A549 (cell line): Measurements from ENCODE around the gene STAP1. TPM values are rescaled to one million over a fixed set of nuclear protein-coding genes. Genes with fewer than 3 reads are reported as not detected.

ENCODE experiments used
- ATAC-seq, 2 experiments: fragments of 200-7000 bp in 1 of 2; fragments of >200 bp in 1 of 2; cut with Nextera tagmentation in 1 of 2; cut with Tn5 transposase in 1 of 2; 3 replicates each; pipeline versions ENCODE4 v1.8.0 to v1.9.1; 2018 to 2020; ENCODE audit warnings: mild to moderate bottlenecking in 1 of 2, moderate library complexity in 1 of 2
- CTCF ChIA-PET: fragments of 300-600 bp; sonication (Branson Sonifier 250); formaldehyde crosslinking; extraction: SDS; loops from one replicate; lab custom pipeline; 2021; ENCODE audit warnings: antibody characterized with exemption, inconsistent platforms; lab: Yijun Ruan, JAX
- POLR2A ChIA-PET: fragments of 350-600 bp; formaldehyde crosslinking; extraction: SDS; loops from one replicate; lab custom pipeline; 2021; ENCODE audit warnings: antibody characterized with exemption, inconsistent platforms; lab: Yijun Ruan, JAX
- DNase-seq, 2 experiments: peaks; one replicate each; pipeline versions ENCODE4 v3.0.0 to v3.0.0-alpha.2; 2011 to 2016; ENCODE audit warnings: low read depth in 1 of 2, low spot score in 1 of 2
- FAIRE-seq: peaks from 2 replicates; lab custom pipeline; 2011; peaks lifted over from hg19 to GRCh38; lab: Jason Lieb, UNC
- H3K27ac ChIP-seq, 2 experiments: fragments of >200 bp; sonication (Bioruptor Twin); formaldehyde crosslinking; 3 replicates each; pipeline ENCODE4 v1.5.1; 2016 to 2017
- H3K4me1 ChIP-seq: fragments of >200 bp; sonication (Bioruptor Twin); formaldehyde crosslinking; 3 replicates; pipeline ENCODE4 v1.6.1; 2016
- H3K4me2 ChIP-seq: fragments of >200 bp; sonication (Bioruptor Twin); formaldehyde crosslinking; 3 replicates; pipeline ENCODE4 v1.6.1; 2016
- H3K4me3 ChIP-seq: fragments of >200 bp; sonication (Bioruptor Twin); formaldehyde crosslinking; 3 replicates; pipeline ENCODE4 v1.5.1; 2016
- H3K9me3 ChIP-seq: fragments of >200 bp; sonication (Bioruptor Twin); formaldehyde crosslinking; 3 replicates; pipeline ENCODE4 v1.6.1; 2016
- BHLHE40 ChIP-seq: IDR thresholded peaks from 2 replicates; pipeline ENCODE4 v1.6.1; 2012; ENCODE audit warnings: low read depth, low read length, inconsistent platforms
- CHD2 ChIP-seq: fragments of 150-350 bp; IDR thresholded peaks from 2 replicates; pipeline ENCODE4 v1.6.1; 2014; ENCODE audit warnings: low read length; ENCODE audit not compliant: partially characterized antibody
- EHF ChIP-seq: fragments of 250-450 bp; sonication (Bioruptor Pico); IDR thresholded peaks from 2 replicates; pipeline ENCODE4 v1.5.0; 2020; ENCODE audit warnings: mild to moderate bottlenecking
- EHMT2 ChIP-seq: fragments of 200-600 bp; sonication (generic); IDR thresholded peaks from 2 replicates; pipeline ENCODE4 v1.6.1; 2016; ENCODE audit warnings: antibody characterized with exemption, low read depth, mild to moderate bottlenecking, moderate library complexity
- EP300 ChIP-seq, 2 experiments: fragments of >200 bp; sonication (Bioruptor Twin); formaldehyde crosslinking; IDR thresholded peaks; 2 replicates in 1 of 2; 3 replicates in 1 of 2; pipeline ENCODE4 v1.6.1; 2016 to 2017
- ESRRA ChIP-seq: fragments of 150-350 bp; IDR thresholded peaks from 2 replicates; pipeline ENCODE4 v1.6.1; 2014; ENCODE audit warnings: mild to moderate bottlenecking, low read length, borderline replicate concordance
- FOSL2 ChIP-seq, 2 experiments: fragments of 450-650 bp in 1 of 2; fragments of >200 bp in 1 of 2; sonication (Bioruptor Twin) in 1 of 2; formaldehyde crosslinking; IDR thresholded peaks; 2 replicates each; pipeline versions ENCODE4 v1.5.0 to v1.6.1; 2016 to 2020; ENCODE audit warnings: mild to moderate bottlenecking in 1 of 2, moderate library complexity in 1 of 2
- HDAC2 ChIP-seq: fragments of 200-600 bp; sonication (generic); IDR thresholded peaks from 2 replicates; pipeline ENCODE4 v1.6.1; 2016
- HEYL ChIP-seq: fragments of 250-450 bp; sonication (Bioruptor Pico); IDR thresholded peaks from 2 replicates; pipeline ENCODE4 v1.8.0; 2021; ENCODE audit warnings: mild to moderate bottlenecking, moderate library complexity
- HOXA7 ChIP-seq: fragments of 250-450 bp; sonication (Bioruptor Pico); IDR thresholded peaks from 2 replicates; pipeline ENCODE4 v1.5.0; 2020; ENCODE audit warnings: mild to moderate bottlenecking, moderate library complexity
- JUN ChIP-seq, 2 experiments: fragments of >200 bp; sonication (Bioruptor Twin); formaldehyde crosslinking; IDR thresholded peaks; 2 replicates in 1 of 2; 3 replicates in 1 of 2; pipeline ENCODE4 v1.6.1; 2016 to 2017
- JUNB ChIP-seq: fragments of >200 bp; sonication (Bioruptor Twin); formaldehyde crosslinking; IDR thresholded peaks from 2 replicates; pipeline ENCODE4 v1.6.1; 2016
- MAZ ChIP-seq: fragments of 150-350 bp; IDR thresholded peaks from 2 replicates; pipeline ENCODE4 v1.6.1; 2014; ENCODE audit warnings: antibody characterized with exemption, low read depth, low read length, borderline replicate concordance
- NPAS2 ChIP-seq: fragments of 250-450 bp; sonication (Bioruptor Pico); IDR thresholded peaks from 2 replicates; pipeline ENCODE4 v1.8.0; 2022; ENCODE audit warnings: mild to moderate bottlenecking, moderate library complexity, borderline replicate concordance
- NR3C1 ChIP-seq: fragments of >200 bp; sonication (Bioruptor Twin); formaldehyde crosslinking; IDR thresholded peaks from 3 replicates; pipeline ENCODE4 v1.6.1; 2017
- PHF8 ChIP-seq: fragments of 200-600 bp; sonication (generic); IDR thresholded peaks from 2 replicates; pipeline ENCODE4 v1.6.1; 2016; ENCODE audit warnings: low read depth, mild to moderate bottlenecking, antibody characterized with exemption, moderate library complexity, borderline replicate concordance
- POLR2A ChIP-seq: IDR thresholded peaks from 2 replicates; pipeline ENCODE4 v1.6.1; 2012; ENCODE audit warnings: mild to moderate bottlenecking, low read length
- RARB ChIP-seq: fragments of 250-450 bp; sonication (Bioruptor Pico); IDR thresholded peaks from 2 replicates; pipeline ENCODE4 v1.8.0; 2021; ENCODE audit warnings: mild to moderate bottlenecking, moderate library complexity
- RCOR1 ChIP-seq: fragments of 150-350 bp; IDR thresholded peaks from 2 replicates; pipeline ENCODE4 v1.6.1; 2014; ENCODE audit warnings: antibody characterized with exemption, low read length, low read depth
- SMC3 ChIP-seq: fragments of >200 bp; sonication (Bioruptor Twin); formaldehyde crosslinking; IDR thresholded peaks from 3 replicates; pipeline ENCODE4 v1.6.1; 2018; ENCODE audit warnings: inconsistent platforms
- ZNF302 ChIP-seq: fragments of 250-450 bp; sonication (Bioruptor Pico); IDR thresholded peaks from 2 replicates; pipeline ENCODE4 v1.9.0; 2021; ENCODE audit warnings: inconsistent platforms, mild to moderate bottlenecking, moderate library complexity
- WGBS: methylation state at CpG from one replicate; pipeline ENCODE4 v1.1.6; 2017; ENCODE audit errors: missing lambda C conversion rate; 5-methylcytosine and 5-hydroxymethylcytosine counted together
- polyA plus RNA-seq, 4 experiments: library from polyadenylated mRNA; depleted of rRNA in 3 of 4; stranded (reverse); fragments of >200 nt; fragmentation: RNase III in 1 of 4; extraction: RNeasy Plus Mini Kit Qiagen cat#74134 plus additional on column Dnase treatment in 1 of 4; gene quantifications; 2 replicates in 3 of 4; 3 replicates in 1 of 4; pipeline ENCODE4 v1.2.3, GENCODE V29; 2011 to 2017
- TF ChIP-seq, protein P1 (sequence below): fragments of 450-650 bp; IDR thresholded peaks from 2 replicates; pipeline ENCODE4 v1.6.1; 2014; ENCODE audit warnings: antibody characterized with exemption
- TF ChIP-seq, protein P2 (sequence below): fragments of >200 bp; sonication (Bioruptor Twin); formaldehyde crosslinking; IDR thresholded peaks from 2 replicates; pipeline ENCODE4 v1.6.1; 2016
- TF ChIP-seq, protein P3 (sequence below): fragments of >200 bp; sonication (Bioruptor Twin); formaldehyde crosslinking; IDR thresholded peaks from 3 replicates; pipeline ENCODE4 v1.6.1; 2016
- TF ChIP-seq, protein P4 (sequence below): fragments of 250-450 bp; sonication (Bioruptor Pico); IDR thresholded peaks from 2 replicates; pipeline ENCODE4 v1.5.0; 2021; ENCODE audit warnings: mild to moderate bottlenecking, moderate library complexity, borderline replicate concordance
- TF ChIP-seq, protein P5 (sequence below): IDR thresholded peaks from 2 replicates; pipeline ENCODE4 v1.6.1; 2012
- TF ChIP-seq, protein P6 (sequence below): IDR thresholded peaks from 2 replicates; pipeline ENCODE4 v1.6.1; 2012; ENCODE audit warnings: low read depth, borderline replicate concordance
- TF ChIP-seq, protein P7 (sequence below): fragments of 250-450 bp; sonication (Bioruptor Pico); IDR thresholded peaks from 2 replicates; pipeline ENCODE4 v1.5.0; 2020; ENCODE audit warnings: low read depth, mild to moderate bottlenecking, moderate library complexity

The STAP1 gene
- polyA plus RNA-seq, 2 of the 4 experiments (the other 2 are of a cell fraction): not detected

DNA sequence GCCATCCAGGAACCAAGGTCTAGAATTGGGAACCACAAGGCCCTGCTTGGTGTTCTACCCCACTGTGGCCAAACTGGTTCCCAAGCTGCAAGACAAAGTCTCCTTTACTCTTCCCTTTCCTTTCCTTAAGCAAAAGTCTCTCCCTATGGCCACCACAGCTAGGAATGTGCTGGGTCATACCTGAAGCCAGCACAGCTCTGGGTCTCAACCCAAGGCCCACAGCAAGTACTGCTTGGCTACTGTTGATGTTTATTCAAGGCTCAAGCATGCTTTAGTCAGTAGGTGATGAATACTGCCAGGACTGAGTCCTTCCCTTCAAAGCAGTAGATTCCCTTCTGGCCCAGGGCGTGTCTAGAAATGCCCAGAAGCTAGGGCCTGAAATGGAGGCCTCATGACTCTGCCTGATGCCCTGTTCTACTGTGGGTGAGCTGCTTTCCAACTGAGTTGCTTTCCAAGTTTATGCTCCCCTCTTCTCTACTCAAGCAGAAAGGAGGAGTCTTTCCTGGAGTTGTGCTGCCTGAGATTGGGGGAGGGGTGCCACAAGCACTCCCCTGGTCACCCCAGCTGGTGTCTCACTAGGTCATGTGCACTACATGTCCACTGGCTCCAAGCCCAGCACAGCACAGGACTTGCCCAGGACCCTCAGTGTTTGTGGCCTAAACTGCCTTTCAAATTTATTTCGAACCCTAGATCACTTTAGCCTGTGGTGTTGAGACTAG, 44.9 kb downstream of the STAP1 start:
- 100% methylated on average over 1 of the region's 2 CpGs for WGBS
- ChIA-PET CTCF (interaction anchor here (1.4 kb wide), 1 partner anchor 54 kb away, joined by 3 read pairs; no protein-coding TSS in a partner anchor), POLR2A (no interaction called here)
- no peak for ATAC-seq
- Histone ChIP-seq H3K4me1 (no peaks in the 10 kb centered on the region), H3K4me2 (no peak overlapping the region), H3K4me3 (no peak overlapping the region), H3K27ac (no peak overlapping the region), H3K9me3 (no peaks in the 10 kb centered on the region)
- TF ChIP-seq ESRRA (no peak), HDAC2 (no peak), MAZ (no peak), RARB (CRISPR knock-in tag) (no peak), RCOR1 (no peak), PHF8 (no peak), HOXA7 (no peak), EP300 (IDR thresholded peaks at IDR 0.05) (no peak), EHF (CRISPR knock-in tag) (no peak), JUN (IDR thresholded peaks at IDR 0.05) (no peak), JUNB (no peak), ZNF302 (CRISPR knock-in tag) (no peak), SMC3 (no peak), NPAS2 (CRISPR knock-in tag) (no peak), POLR2A (no peak)
- TF ChIP-seq, protein P1, sequence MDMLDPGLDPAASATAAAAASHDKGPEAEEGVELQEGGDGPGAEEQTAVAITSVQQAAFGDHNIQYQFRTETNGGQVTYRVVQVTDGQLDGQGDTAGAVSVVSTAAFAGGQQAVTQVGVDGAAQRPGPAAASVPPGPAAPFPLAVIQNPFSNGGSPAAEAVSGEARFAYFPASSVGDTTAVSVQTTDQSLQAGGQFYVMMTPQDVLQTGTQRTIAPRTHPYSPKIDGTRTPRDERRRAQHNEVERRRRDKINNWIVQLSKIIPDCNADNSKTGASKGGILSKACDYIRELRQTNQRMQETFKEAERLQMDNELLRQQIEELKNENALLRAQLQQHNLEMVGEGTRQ: no peak
- TF ChIP-seq, protein P2, sequence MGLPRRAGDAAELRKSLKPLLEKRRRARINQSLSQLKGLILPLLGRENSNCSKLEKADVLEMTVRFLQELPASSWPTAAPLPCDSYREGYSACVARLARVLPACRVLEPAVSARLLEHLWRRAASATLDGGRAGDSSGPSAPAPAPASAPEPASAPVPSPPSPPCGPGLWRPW: no peak
- TF ChIP-seq, protein P3, sequence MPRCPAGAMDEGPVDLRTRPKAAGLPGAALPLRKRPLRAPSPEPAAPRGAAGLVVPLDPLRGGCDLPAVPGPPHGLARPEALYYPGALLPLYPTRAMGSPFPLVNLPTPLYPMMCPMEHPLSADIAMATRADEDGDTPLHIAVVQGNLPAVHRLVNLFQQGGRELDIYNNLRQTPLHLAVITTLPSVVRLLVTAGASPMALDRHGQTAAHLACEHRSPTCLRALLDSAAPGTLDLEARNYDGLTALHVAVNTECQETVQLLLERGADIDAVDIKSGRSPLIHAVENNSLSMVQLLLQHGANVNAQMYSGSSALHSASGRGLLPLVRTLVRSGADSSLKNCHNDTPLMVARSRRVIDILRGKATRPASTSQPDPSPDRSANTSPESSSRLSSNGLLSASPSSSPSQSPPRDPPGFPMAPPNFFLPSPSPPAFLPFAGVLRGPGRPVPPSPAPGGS: no peak
- FAIRE-seq: no peak
- no peak for DNase-seq

DNA sequence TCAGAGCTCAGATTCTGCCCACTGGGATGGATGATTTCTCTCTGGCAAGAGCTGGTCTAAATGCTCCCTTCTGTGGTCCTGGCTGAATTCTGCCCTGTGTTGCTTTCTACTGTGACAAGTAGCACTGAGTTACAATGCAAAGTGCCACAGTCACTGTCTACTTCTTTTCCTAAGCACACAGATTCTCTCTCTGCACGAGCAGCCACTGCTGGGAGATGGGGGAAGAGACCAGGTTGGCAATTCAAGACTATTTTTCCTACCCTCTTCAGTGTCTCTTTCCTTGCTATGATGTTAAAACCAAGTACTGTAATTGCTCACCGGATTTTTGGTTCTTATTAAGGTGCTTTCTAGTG, 45.5 kb downstream of the STAP1 start:
- POLR2A ChIA-PET: no interaction called here
- CTCF ChIA-PET: no interaction called here
- WGBS: 56% methylated on average over 2 of the region's 2 CpGs
- Histone ChIP-seq H3K27ac (no peak overlapping the region), H3K4me1 (no peaks in the 10 kb centered on the region), H3K9me3 (no peaks in the 10 kb centered on the region), H3K4me3 (no peak overlapping the region), H3K4me2 (no peak overlapping the region)
- TF ChIP-seq CHD2 (no peak), BHLHE40 (no peak), PHF8 (no peak), RCOR1 (no peak), JUN (IDR thresholded peaks at IDR 0.05) (no peak), NR3C1 (no peak), NPAS2 (CRISPR knock-in tag) (no peak), HDAC2 (no peak), SMC3 (no peak), EHMT2 (no peak), HEYL (no peak), FOSL2 (IDR thresholded peaks at IDR 0.05) (no peak), FOSL2 (CRISPR knock-in tag; IDR thresholded peaks at IDR 0.05) (no peak), RARB (CRISPR knock-in tag) (no peak)
- TF ChIP-seq, protein P4, sequence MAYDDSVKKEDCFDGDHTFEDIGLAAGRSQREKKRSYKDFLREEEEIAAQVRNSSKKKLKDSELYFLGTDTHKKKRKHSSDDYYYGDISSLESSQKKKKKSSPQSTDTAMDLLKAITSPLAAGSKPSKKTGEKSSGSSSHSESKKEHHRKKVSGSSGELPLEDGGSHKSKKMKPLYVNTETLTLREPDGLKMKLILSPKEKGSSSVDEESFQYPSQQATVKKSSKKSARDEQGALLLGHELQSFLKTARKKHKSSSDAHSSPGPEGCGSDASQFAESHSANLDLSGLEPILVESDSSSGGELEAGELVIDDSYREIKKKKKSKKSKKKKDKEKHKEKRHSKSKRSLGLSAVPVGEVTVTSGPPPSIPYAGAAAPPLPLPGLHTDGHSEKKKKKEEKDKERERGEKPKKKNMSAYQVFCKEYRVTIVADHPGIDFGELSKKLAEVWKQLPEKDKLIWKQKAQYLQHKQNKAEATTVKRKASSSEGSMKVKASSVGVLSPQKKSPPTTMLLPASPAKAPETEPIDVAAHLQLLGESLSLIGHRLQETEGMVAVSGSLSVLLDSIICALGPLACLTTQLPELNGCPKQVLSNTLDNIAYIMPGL (CRISPR knock-in tag): no peak
- TF ChIP-seq, protein P5, sequence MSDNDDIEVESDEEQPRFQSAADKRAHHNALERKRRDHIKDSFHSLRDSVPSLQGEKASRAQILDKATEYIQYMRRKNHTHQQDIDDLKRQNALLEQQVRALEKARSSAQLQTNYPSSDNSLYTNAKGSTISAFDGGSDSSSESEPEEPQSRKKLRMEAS: no peak
- TF ChIP-seq, protein P1: no peak
- TF ChIP-seq, protein P2: no peak
- TF ChIP-seq, protein P6, sequence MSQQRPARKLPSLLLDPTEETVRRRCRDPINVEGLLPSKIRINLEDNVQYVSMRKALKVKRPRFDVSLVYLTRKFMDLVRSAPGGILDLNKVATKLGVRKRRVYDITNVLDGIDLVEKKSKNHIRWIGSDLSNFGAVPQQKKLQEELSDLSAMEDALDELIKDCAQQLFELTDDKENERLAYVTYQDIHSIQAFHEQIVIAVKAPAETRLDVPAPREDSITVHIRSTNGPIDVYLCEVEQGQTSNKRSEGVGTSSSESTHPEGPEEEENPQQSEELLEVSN: no peak
- TF ChIP-seq, protein P7, sequence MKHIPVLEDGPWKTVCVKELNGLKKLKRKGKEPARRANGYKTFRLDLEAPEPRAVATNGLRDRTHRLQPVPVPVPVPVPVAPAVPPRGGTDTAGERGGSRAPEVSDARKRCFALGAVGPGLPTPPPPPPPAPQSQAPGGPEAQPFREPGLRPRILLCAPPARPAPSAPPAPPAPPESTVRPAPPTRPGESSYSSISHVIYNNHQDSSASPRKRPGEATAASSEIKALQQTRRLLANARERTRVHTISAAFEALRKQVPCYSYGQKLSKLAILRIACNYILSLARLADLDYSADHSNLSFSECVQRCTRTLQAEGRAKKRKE (CRISPR knock-in tag): no peak
- no peak; a peak in 1 of 6 replicates for ATAC-seq
- DNase-seq: no peak
- FAIRE-seq: no peak
